Measurements from ENCODE around the gene CSNK1A1.

CSNK1A1 gene

DNA sequence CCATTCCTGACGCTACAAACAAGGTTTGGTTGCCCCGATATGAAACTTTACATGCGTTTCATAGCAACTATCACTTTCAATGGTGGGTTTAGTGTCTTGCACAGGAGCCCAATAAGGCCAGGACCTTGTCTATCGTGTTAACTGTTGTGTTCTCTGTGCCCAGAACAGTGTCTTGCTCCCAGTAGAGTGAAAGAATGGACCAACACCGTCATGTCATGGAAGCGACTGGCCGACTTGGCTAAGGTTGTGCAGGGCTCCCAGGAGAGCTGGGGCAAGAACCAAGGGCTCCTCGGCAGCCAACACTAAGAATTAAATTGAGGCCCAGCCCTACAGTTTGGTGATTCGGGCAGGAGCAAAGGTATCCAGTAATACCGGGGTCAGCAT lies 29.6 kb upstream of the CSNK1A1 start:
- TF ChIP-seq, protein P1, sequence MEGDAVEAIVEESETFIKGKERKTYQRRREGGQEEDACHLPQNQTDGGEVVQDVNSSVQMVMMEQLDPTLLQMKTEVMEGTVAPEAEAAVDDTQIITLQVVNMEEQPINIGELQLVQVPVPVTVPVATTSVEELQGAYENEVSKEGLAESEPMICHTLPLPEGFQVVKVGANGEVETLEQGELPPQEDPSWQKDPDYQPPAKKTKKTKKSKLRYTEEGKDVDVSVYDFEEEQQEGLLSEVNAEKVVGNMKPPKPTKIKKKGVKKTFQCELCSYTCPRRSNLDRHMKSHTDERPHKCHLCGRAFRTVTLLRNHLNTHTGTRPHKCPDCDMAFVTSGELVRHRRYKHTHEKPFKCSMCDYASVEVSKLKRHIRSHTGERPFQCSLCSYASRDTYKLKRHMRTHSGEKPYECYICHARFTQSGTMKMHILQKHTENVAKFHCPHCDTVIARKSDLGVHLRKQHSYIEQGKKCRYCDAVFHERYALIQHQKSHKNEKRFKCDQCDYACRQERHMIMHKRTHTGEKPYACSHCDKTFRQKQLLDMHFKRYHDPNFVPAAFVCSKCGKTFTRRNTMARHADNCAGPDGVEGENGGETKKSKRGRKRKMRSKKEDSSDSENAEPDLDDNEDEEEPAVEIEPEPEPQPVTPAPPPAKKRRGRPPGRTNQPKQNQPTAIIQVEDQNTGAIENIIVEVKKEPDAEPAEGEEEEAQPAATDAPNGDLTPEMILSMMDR (IDR thresholded peaks at IDR 0.05; ENCODE audit: low read depth, low read length): no peak
- DNase-seq: no peak
- Histone ChIP-seq H3K27me3 (ENCODE audit: insufficient read depth, low read depth, severe bottlenecking) (no peaks in the 10 kb centered on the region), H3K27ac (no peak overlapping the region), H3K4me3 (ENCODE audit: low read depth, low read length) (peak overlapping the region; percentile 54), H3K36me3 (no peaks in the 10 kb centered on the region), H3K9me3 (ENCODE audit: severe bottlenecking) (no peaks in the 10 kb centered on the region)

DNA sequence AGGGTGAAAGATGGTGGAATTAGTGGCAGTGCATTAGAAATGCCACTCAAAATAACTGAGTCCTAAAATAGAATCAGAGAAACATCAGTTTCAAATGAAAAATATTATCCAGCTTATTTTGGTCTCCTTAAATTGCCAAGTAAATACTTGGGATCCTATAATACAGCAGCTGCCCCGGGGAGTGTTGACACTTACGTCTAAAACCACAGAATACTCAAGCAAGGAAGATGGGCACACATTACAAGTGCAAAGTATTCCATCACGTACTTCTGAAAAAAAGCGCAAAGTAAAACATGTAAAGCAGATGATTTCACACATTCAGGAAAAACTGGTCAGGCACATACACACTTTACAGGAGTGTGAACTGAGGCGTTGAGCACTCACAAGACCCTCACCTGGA lies 27.7 kb upstream of the CSNK1A1 start:
- H3K27me3 ChIP-seq (ENCODE audit: insufficient read depth, low read depth, severe bottlenecking): no peaks in the 10 kb centered on the region
- H3K27ac ChIP-seq: no peak overlapping the region
- TF ChIP-seq, protein P1 (IDR thresholded peaks at IDR 0.05; ENCODE audit: low read depth, low read length): no peak
- H3K9me3 ChIP-seq (ENCODE audit: severe bottlenecking): no peaks in the 10 kb centered on the region
- DNase-seq: no peak
- no peaks in the 10 kb centered on the region for H3K36me3 ChIP-seq
- H3K4me3 ChIP-seq (ENCODE audit: low read depth, low read length): no peak overlapping the region

DNA sequence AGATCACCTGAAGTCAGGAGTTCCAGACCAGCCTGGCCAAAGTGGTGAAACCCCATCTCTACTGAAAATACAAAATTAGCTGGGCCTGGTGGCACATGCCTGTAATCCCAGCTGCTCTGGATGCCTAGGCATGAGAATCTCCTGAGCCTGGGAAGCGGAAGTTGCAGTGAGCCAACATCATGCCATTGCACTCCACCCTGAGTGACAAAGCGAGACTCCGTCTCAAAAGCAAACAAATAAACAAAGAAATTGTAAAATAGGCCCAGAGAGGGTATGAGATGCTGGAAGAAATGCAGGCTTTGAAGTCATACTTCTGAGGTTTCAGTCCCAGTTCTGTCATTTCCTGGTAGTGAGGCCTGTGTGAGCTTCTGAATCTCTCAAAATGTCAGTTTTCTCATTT lies 24.8 kb upstream of the CSNK1A1 start:
- DNase-seq: no peak
- no peak overlapping the region for H3K4me3 ChIP-seq (ENCODE audit: low read depth, low read length)
- H3K27me3 ChIP-seq (ENCODE audit: insufficient read depth, low read depth, severe bottlenecking): no peaks in the 10 kb centered on the region
- H3K36me3 ChIP-seq: no peaks in the 10 kb centered on the region
- H3K27ac ChIP-seq: no peak overlapping the region
- H3K9me3 ChIP-seq (ENCODE audit: severe bottlenecking): no peaks in the 10 kb centered on the region
- TF ChIP-seq, protein P1 (IDR thresholded peaks at IDR 0.05; ENCODE audit: low read depth, low read length): no peak

DNA sequence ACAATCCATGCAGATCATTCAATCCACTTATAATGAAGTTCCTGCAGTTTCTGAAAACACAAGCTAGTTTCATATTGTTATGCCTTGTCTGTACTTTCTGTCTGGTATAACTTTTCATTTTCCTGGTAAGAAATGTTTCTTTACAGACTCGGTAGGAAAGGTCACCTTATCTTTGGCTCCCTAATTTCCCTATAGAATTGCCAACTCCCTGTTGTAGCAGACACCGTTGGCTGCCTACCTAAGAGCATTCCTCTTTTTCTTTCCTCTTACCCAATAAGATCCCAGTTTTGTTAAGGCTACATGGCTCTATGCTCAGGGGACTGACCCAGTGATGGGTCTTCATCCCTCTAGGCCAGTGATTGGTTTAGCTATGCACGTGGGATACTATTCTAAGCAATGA lies 23.9 kb upstream of the CSNK1A1 start:
- TF ChIP-seq, protein P1 (IDR thresholded peaks at IDR 0.05; ENCODE audit: low read depth, low read length): no peak

DNA sequence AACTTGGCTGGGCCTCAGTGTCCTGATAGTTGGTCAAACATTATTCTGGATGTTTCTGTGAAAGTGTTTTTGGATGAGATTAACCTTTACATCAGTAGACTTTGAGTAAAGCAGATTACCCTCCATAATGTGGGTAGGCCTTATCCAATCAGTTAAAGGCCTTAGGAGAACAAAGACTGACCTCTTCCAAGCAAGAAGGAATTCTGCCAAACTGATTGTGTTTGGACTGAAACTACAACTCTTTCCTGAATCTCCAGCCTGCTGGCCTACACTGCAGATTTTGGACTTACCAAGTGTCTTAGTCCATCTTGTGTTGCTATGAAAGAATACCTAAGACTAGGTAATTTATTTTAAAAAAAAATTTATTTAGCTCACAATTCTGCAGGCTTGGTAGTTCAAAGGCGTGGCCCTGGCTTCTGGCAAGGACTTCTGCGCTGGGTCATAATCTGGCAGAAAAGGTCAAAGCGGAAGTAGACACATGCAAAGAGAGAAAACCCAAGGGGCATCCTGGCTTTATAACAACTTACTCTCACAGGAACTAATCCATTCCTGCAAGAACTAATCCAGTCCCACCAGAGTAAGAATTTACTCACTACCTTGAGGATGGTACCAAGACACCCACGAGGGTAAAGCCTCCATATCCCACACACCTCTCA lies 21.5 kb upstream of the CSNK1A1 start:
- Histone ChIP-seq H3K36me3 (no peaks in the 10 kb centered on the region), H3K27me3 (ENCODE audit: insufficient read depth, low read depth, severe bottlenecking) (no peaks in the 10 kb centered on the region), H3K4me3 (ENCODE audit: low read depth, low read length) (no peak overlapping the region), H3K9me3 (ENCODE audit: severe bottlenecking) (no peaks in the 10 kb centered on the region), H3K27ac (no peak overlapping the region)
- DNase-seq: no peak
- TF ChIP-seq, protein P1 (IDR thresholded peaks at IDR 0.05; ENCODE audit: low read depth, low read length): no peak

More for the DNA sequence above, 23.9 kb upstream of the CSNK1A1 start:
- H3K4me3 ChIP-seq (ENCODE audit: low read depth, low read length): no peak overlapping the region
- DNase-seq: no peak
- H3K36me3 ChIP-seq: no peaks in the 10 kb centered on the region
- no peaks in the 10 kb centered on the region for H3K27me3 ChIP-seq (ENCODE audit: insufficient read depth, low read depth, severe bottlenecking)
- no peaks in the 10 kb centered on the region for H3K9me3 ChIP-seq (ENCODE audit: severe bottlenecking)
- no peak overlapping the region for H3K27ac ChIP-seq

DNA sequence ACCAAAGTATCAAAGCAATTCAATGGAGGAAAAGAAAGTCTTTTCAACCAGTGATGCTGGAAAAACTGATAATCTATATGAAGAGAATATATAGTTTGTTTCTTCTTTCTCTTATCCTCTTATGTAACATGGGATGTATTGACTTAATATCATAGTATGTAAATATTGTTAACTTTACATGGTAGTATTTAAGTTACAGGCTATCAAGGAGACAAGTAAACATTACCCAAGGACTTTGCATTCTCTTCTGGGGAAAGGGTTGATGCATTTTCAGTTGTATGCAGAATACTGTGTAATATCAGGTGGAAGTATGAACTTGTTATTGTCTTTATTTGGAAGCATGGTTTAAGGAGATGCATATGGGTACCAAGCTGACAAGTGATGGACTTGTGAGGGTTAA lies 20.9 kb upstream of the CSNK1A1 start:
- H3K4me3 ChIP-seq (ENCODE audit: low read depth, low read length): no peak overlapping the region
- no peaks in the 10 kb centered on the region for H3K27me3 ChIP-seq (ENCODE audit: insufficient read depth, low read depth, severe bottlenecking)
- no peak overlapping the region for H3K27ac ChIP-seq
- no peak for DNase-seq
- TF ChIP-seq, protein P1 (IDR thresholded peaks at IDR 0.05; ENCODE audit: low read depth, low read length): no peak
- no peaks in the 10 kb centered on the region for H3K9me3 ChIP-seq (ENCODE audit: severe bottlenecking)
- no peaks in the 10 kb centered on the region for H3K36me3 ChIP-seq
